ENCODE data around the gene ARID5B. TPM values are rescaled to one million over a fixed set of nuclear protein-coding genes. Genes with fewer than 3 reads are reported as not detected.

The ARID5B gene
- total RNA-seq, 1 experiment from 2014 or later, result 0.04 TPM

GRCh38 chr10:62050893-62051433 lies 149.5 kb downstream of the ARID5B start:
- Histone ChIP-seq H2BK120ac (ENCODE audit: low read depth, low read length, poor library complexity, severe bottlenecking) (no peak overlapping the region), H3K9ac (ENCODE audit: extremely low read depth, insufficient read length, low read length) (no peak overlapping the region)

More at GRCh38 chr10:62050893-62051433, 149.5 kb downstream of the ARID5B start:
- no CpG with 5 or more reads among the region's 9 CpGs for WGBS (ENCODE audit: extremely low coverage, insufficient read length, low lambda C conversion rate)
- Mint-ChIP-seq H3K36me3 (ENCODE audit: insufficient read depth in 1 of 3, low read depth in 3 of 3) (no peaks in the 10 kb centered on the region; a peak in 1 of 7 replicates), H3K4me3 (no peak overlapping the region), H3K9me3 (no peaks in the 10 kb centered on the region; a peak in 1 of 5 replicates), H3K27me3 (ENCODE audit: low read depth) (peaks cover 26% of the 10 kb centered on the region), H3K27ac (no peak overlapping the region), H3K4me1 (peaks cover 39 to 40% of the 10 kb centered on the region in 2 experiments)
- Histone ChIP-seq H3K23ac (ENCODE audit: insufficient read length, low read depth, low read length) (no peak overlapping the region), H2BK15ac (ENCODE audit: low read depth, low read length) (no peak overlapping the region), H2BK20ac (ENCODE audit: low read depth, low read length, poor library complexity, severe bottlenecking) (no peak overlapping the region), H3K4ac (ENCODE audit: low read depth, low read length) (no peak overlapping the region), H2BK12ac (ENCODE audit: insufficient read length, low read depth, low read length) (no peak overlapping the region), H3T11ph (ENCODE audit: low read length) (no peak overlapping the region), H2AFZ (ENCODE audit: low read length) (no peak overlapping the region), H3K4me2 (ENCODE audit: insufficient read depth, insufficient read length, low read length) (no peak overlapping the region), H3K23me2 (ENCODE audit: insufficient read length, low read depth, low read length, poor library complexity, severe bottlenecking) (peaks cover 4% of the 10 kb centered on the region), H3K4me1 (ENCODE audit: insufficient read depth, low read length) (peaks cover 4% of the 10 kb centered on the region; the same call in 1 of the 2 replicates), H4K20me1 (ENCODE audit: control insufficient read depth, insufficient read depth, insufficient read length) (no peaks in the 10 kb centered on the region), H2BK5ac (ENCODE audit: insufficient read length, low read length) (no peak overlapping the region), H3K79me1 (ENCODE audit: insufficient read depth, low read depth, low read length, poor library complexity, severe bottlenecking) (no peaks in the 10 kb centered on the region), H3K9me3 (ENCODE audit: control insufficient read depth, low read depth, low read length) (no peaks in the 10 kb centered on the region), H4K5ac (ENCODE audit: insufficient read length, low read depth, low read length) (no peak overlapping the region), H4K8ac (replicated peaks; ENCODE audit: insufficient read length, low read depth, low read length) (no peak overlapping the region), H2AK5ac (ENCODE audit: insufficient read length, low read length) (no peak overlapping the region), H3K27ac (ENCODE audit: insufficient read length, low read depth, low read length) (no peak overlapping the region), H3K18ac (ENCODE audit: insufficient read length, low read depth, low read length) (no peak overlapping the region), H4K91ac (ENCODE audit: insufficient read length, low read depth, low read length) (no peak overlapping the region), H3K56ac (ENCODE audit: insufficient read length, low read depth, low read length) (no peak overlapping the region), H3K79me2 (ENCODE audit: insufficient read depth, low read length) (no peaks in the 10 kb centered on the region), H3K14ac (ENCODE audit: insufficient read depth, low read length) (no peak overlapping the region), H3K27me3 (ENCODE audit: insufficient read depth, low read length) (no peaks in the 10 kb centered on the region)
- no peak for TF ChIP-seq CTCF (conservative IDR thresholded peaks at IDR 0.05)
- no peak for DNase-seq
